Type B pancreatic cell (in vitro differentiated cells): ENCODE results near the gene SLC15A1. TPM values are rescaled to one million over a fixed set of nuclear protein-coding genes. Genes with fewer than 3 reads are reported as not detected.

Experiments
- DNase-seq: peaks from one replicate; pipeline ENCODE4 v3.0.0; 2021; ENCODE audit warnings: mixed read lengths; ENCODE audit not compliant: unreplicated experiment; ENCODE audit errors: extremely low spot score
- H3K27ac Mint-ChIP-seq: 2 replicates; pipeline ENCODE4 v1.8.0; 2021; ENCODE audit warnings: mild to moderate bottlenecking, mixed read lengths
- H3K27me3 Mint-ChIP-seq: 2 replicates; pipeline ENCODE4 v1.8.0; 2021; ENCODE audit warnings: mixed read lengths
- H3K36me3 Mint-ChIP-seq: 2 replicates; pipeline ENCODE4 v1.8.0; 2021; ENCODE audit warnings: mixed read lengths
- H3K4me1 Mint-ChIP-seq: one replicate; pipeline ENCODE4 v1.8.0; 2021; ENCODE audit warnings: mixed read lengths; ENCODE audit not compliant: unreplicated experiment
- H3K4me3 Mint-ChIP-seq: 2 replicates; pipeline ENCODE4 v1.8.0; 2021; ENCODE audit warnings: mild to moderate bottlenecking, mixed read lengths
- H3K9me3 Mint-ChIP-seq: 2 replicates; pipeline ENCODE4 v1.8.0; 2021; ENCODE audit warnings: mixed read lengths
- total RNA-seq: library from RNA; stranded (reverse); gene quantifications from 2 replicates; pipeline ENCODE4 v1.2.1, GENCODE V29; 2021; ENCODE audit warnings: low replicate concordance
- TF ChIP-seq, protein P1 (sequence below): fragments of 200-600 bp; sonication (generic); conservative IDR thresholded peaks from 2 replicates; pipeline ENCODE4 v1.5.0; 2021; ENCODE audit warnings: antibody characterized with exemption, mild to moderate bottlenecking

The SLC15A1 gene
- total RNA-seq, 1 donor from 2014 or later, result 3.2 TPM

DNA sequence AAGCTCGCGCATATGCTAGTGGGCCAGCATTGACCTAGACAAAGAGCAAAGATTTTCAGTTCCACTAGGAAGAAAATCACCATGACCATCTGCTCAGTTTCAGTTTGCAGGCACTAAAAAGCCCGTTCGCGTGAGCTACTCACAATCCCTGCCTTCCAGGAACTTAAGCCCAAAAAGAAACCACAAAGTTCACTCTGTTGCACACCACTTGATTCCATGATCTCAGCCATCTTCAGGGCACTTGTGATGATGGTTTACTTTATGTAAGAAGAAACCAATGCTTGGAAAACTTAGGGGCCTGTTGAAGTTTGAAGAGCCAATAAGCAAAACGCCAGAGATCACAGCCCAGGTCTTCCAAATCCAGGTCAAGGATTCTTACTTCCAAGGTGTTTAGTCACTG, 45.0 kb upstream of the SLC15A1 start:
- Mint-ChIP-seq H3K9me3 (no peaks in the 10 kb centered on the region), H3K27ac (no peak overlapping the region), H3K4me1 (no peaks in the 10 kb centered on the region), H3K36me3 (peaks cover 19% of the 10 kb centered on the region), H3K4me3 (no peak overlapping the region), H3K27me3 (no peaks in the 10 kb centered on the region)
- TF ChIP-seq, protein P1, sequence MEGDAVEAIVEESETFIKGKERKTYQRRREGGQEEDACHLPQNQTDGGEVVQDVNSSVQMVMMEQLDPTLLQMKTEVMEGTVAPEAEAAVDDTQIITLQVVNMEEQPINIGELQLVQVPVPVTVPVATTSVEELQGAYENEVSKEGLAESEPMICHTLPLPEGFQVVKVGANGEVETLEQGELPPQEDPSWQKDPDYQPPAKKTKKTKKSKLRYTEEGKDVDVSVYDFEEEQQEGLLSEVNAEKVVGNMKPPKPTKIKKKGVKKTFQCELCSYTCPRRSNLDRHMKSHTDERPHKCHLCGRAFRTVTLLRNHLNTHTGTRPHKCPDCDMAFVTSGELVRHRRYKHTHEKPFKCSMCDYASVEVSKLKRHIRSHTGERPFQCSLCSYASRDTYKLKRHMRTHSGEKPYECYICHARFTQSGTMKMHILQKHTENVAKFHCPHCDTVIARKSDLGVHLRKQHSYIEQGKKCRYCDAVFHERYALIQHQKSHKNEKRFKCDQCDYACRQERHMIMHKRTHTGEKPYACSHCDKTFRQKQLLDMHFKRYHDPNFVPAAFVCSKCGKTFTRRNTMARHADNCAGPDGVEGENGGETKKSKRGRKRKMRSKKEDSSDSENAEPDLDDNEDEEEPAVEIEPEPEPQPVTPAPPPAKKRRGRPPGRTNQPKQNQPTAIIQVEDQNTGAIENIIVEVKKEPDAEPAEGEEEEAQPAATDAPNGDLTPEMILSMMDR, result no peak
- peak; percentile 2 for DNase-seq

- no peak overlapping the region for H3K27ac Mint-ChIP-seq
- H3K36me3 Mint-ChIP-seq, result peaks cover 21% of the 10 kb centered on the region
- H3K4me1 Mint-ChIP-seq, result no peaks in the 10 kb centered on the region
- no peaks in the 10 kb centered on the region for H3K9me3 Mint-ChIP-seq
- peak; percentile 49 for DNase-seq
- TF ChIP-seq, protein P1, result no peak
- no peak overlapping the region for H3K4me3 Mint-ChIP-seq
- H3K27me3 Mint-ChIP-seq, result no peaks in the 10 kb centered on the region
These were observed 44.3 kb upstream of the SLC15A1 start for GRCh38 chr13:98796798-98797197.

DNA sequence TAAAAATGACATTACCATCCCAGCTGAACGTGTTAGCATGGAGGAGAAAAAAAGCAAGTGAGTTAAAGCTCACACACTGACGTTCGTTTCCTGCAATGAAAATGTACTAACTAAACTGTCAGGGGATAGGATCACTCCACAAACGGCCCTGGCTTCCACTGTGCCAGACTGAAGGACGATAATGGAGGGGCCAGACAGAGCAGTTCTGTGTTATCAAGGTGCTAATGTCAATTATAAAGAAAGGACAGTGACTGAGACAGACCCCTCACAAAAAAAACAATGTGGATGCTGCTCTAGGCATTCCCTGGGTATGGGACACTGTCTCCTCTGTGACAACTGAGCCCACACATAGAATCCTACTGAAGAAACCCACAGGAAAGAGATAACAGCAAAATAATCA, 43.7 kb upstream of the SLC15A1 start:
- H3K36me3 Mint-ChIP-seq, result peaks cover 21% of the 10 kb centered on the region
- DNase-seq, result peak; percentile 6
- H3K4me3 Mint-ChIP-seq, result no peak overlapping the region
- no peak overlapping the region for H3K27ac Mint-ChIP-seq
- no peaks in the 10 kb centered on the region for H3K4me1 Mint-ChIP-seq
- H3K9me3 Mint-ChIP-seq, result no peaks in the 10 kb centered on the region
- no peaks in the 10 kb centered on the region for H3K27me3 Mint-ChIP-seq
- TF ChIP-seq, protein P1, result no peak

DNA sequence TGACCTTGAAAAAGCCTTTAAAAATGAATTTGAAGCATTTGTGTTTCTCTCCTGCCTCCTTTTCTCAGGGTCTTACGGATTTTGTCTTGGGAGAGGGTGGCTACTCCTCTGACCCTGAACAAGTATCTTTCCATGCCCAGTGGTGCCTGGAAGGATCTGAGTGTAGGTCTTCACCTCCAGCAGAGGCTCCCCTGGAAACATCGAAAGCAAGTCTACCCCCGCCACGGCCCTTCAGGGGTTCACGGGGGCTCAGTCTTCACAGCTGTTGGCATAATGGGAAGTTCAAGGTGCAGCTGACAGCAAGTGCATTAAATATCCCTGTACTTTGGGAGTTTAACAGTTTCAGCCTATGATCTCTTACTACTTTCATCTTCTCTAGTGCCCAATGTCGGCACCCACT, 42.7 kb upstream of the SLC15A1 start:
- Mint-ChIP-seq H3K4me1 (no peaks in the 10 kb centered on the region), H3K9me3 (no peaks in the 10 kb centered on the region), H3K27ac (no peak overlapping the region), H3K36me3 (peaks cover 21% of the 10 kb centered on the region), H3K27me3 (no peaks in the 10 kb centered on the region), H3K4me3 (no peak overlapping the region)
- TF ChIP-seq, protein P1, result no peak
- DNase-seq, result peak; percentile 25

- Mint-ChIP-seq H3K4me1 (no peaks in the 10 kb centered on the region), H3K36me3 (peaks cover 21% of the 10 kb centered on the region), H3K9me3 (no peaks in the 10 kb centered on the region), H3K27ac (no peak overlapping the region), H3K27me3 (no peaks in the 10 kb centered on the region), H3K4me3 (no peak overlapping the region)
- DNase-seq, result peak; percentile 24
- TF ChIP-seq, protein P1, result no peak
These were observed 42.0 kb upstream of the SLC15A1 start for GRCh38 chr13:98794498-98794897.
